COR-L47 (cell line): ENCODE results near the gene SMYD3.
"Not testable (repeated sequence)": the region's sequence is repeated elsewhere in the genome, so short reads cannot be mapped to it uniquely, and the experiment has no call there.

Source experiments
- DNase-seq: peaks from one replicate; lab custom pipeline; 2025; lab: John Stamatoyannopoulos, UW

Gene SMYD3

DNA sequence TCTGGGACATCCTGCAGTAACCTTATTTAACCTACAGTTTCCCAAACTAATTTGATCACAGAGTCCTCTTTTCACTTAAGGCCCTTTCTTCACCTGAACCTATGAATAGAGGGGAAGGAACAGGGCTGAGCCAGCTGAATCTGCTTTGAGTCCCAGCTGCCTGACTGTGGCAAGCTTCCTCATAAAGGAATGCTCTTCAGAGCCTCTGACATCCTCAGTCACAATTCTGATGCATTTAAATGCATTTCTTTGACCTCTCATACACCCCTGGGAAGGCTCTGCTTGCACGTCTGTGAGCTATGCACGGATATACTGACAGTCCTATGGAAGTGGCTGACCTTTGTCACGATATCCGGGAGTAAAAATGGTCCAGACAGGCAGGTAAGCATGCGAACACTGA is 673.1 kb downstream of the SMYD3 start:
- no peak for DNase-seq

DNA sequence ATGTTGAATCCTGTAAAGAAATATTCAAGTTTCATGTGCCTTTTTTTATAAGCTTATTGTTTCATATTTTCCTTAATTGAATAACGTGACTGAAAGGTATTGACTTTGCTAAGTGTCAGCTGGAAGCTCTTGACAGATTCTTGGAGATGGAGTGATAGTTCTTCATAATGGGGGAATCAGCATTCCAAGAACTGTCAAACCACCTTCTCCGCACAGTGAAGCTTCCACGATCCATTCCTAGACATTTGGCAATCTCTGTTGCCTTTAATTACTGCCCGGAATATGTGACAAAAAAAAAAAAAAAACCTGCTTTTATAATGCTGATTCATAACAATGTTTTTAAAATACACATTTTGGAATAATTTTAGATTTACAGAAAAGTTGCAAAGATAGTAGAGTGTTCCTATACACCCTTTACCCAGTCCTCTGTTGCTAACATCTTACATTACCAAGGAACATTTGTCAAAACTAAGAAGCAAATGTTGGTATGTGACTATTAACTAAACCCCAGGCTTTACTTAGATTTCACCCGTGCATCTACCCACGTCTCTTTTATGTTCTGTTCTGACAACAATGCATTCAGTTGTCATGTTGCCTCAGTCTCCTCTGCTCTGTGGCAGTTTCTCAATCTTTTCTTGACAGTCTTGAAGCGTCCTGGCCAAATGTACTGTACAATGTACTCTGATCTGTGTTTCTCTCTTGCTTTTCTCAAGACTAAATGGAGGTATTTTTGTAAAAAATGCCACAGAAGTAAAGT is 674.1 kb downstream of the SMYD3 start:
- DNase-seq: no peak

GRCh38 chr1:245831518-245831917 is 675.6 kb downstream of the SMYD3 start:
- DNase-seq: no peak

DNA sequence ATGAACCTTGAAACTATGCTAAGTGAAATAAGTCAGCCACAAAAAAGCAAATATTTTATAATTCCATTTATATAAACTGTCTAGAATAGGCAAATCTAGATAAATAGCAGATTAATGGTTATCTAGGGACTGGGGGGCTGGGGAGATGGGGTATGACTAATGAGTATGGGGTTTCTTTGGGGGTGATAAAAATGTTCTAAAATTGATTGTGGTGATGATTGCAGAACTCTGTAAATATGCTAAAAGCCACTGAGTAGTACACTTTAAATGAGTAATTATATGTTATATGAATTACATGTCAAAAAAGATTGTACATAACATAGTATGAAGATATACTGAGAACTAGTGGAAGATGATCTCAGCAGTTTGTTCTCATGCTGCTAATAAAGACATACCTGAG is 677.3 kb downstream of the SMYD3 start:
- DNase-seq: no peak

DNA sequence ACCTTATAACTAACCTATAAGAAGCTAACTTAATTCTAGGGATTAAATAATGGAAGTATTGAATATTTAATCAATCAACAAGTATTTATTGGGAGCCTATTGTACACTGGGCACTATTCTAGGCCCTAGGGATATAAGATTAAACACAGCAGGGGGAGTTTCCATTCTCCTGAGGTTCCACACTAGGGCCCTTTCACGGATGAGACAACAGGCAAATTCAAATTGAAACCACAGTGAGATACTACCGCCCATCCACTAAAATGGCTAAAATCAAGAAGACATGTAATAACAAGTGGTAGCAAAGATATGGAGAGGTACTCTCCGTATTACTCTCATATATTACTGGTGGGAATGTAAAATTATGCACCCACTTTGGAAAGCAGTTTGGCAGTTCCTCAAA is 677.9 kb downstream of the SMYD3 start:
- no peak for DNase-seq

GRCh38 chr1:245827301-245827700 is 679.8 kb downstream of the SMYD3 start:
- no peak for DNase-seq

DNA sequence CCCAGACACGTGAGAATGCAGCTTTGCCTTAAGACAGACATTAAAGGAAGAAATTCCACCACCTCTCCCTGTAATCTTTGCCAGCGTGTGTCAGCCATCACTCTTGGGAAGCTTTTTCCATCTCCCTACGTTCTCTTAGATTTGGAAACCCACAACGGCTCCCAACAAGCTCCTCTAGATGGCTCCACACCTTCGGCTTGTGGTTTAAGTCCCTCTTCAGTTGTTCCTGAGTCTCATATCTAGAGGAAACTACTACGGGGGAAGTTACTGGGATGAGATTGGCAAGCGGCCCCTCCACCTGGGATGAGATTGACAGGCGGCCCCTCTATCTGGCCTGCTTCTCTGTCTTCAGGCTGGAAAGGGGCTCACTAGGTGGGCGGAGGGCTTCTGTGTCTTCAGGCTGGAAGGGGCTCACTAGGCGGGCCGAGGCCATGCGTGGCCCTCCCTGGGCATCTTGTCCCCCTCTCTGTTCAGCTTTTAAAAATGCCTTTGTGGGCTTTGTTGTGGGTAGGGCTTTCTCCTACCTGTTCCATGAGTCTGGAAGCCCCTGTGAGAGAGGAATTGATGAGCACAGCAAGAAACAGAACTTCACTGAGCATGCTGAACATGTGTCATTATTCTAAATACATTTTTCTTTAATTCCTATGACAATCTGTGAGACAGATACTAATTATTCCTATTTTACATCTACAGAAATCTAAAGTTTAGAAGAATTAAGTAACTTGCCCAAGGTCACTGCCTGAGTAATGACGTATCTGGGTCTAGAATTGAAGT is 681.8 kb downstream of the SMYD3 start:
- DNase-seq: no peak

DNA sequence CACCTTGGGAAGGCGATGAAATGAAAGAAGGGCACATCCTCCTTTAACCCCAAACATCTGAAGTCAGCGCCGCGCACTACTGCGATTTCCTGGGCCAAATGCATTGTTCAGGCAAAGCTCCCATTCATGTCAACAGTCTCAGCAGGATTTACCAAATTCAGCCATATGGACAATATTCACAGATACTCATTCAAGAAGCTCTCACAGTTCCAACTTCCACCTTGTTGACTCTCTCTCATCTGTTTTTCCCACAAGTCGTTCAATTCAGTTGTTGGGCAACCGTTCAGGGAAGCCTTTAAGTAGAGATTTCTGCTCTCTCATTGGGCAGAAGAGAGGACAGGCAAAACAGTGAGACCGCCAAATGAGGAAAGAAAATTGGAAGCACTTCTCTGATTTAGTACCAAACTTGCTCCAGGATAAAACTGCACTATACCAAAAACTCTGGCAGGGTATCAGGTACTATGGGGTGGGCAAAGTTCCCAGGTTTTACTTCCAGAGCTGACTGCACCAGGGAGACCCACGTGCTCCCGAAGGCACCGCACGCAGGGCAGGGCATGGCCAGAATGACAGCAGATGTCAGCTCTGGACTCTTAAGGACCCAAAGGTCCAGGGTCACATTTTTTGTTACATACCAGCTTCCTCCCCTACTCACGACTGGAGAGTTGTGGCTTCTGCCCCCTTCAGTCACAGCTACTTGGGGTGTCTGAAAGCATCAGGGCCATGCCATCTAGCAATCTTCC is 683.5 kb downstream of the SMYD3 start:
- no peak for DNase-seq

DNA sequence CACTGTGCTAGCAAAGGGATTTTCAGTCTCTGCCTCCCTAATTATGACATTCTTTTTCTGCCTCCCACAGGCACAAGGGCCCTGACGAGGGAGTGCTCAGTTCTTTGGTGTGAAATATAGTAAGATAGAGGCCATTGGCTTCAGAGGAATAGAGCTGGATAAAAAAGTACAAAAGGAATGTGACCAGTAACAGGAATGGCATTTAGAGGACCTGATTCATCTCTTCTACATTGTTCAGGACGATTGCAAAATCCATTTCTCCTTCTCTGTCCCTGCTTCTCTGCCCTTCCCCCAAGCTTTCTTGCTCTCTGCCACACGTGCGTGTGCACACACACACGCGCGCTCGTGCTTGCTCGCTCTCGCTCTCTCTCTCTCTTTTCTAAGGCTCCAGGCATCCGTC is 684.1 kb downstream of the SMYD3 start:
- DNase-seq: no peak

DNA sequence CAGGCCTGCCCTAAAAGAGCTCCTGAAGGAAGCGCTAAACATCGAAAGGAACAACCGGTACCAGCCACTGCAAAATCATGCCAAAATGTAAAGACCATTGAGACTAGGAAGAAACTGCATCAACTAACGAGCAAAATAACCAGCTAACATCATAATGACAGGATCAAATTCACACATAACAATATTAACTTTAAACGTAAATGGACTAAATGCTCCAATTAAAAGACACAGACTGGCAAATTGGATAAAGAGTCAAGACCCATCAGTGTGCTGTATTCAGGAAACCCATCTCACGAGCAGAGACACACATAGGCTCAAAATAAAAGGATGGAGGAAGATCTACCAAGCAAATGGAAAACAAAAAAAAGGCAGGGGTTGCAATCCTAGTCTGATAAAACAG is 688.7 kb downstream of the SMYD3 start:
- DNase-seq: not testable (repeated sequence)

GRCh38 chr1:245816496-245816895 is 690.6 kb downstream of the SMYD3 start:
- not testable (repeated sequence) for DNase-seq

GRCh38 chr1:245814651-245815050 is 692.4 kb downstream of the SMYD3 start:
- no peak for DNase-seq

- no peak for DNase-seq
Observed at GRCh38 chr1:245812278-245812677, 694.8 kb downstream of the SMYD3 start.

GRCh38 chr1:245810789-245811337 is 696.2 kb downstream of the SMYD3 start:
- DNase-seq: peak; percentile 39

DNA sequence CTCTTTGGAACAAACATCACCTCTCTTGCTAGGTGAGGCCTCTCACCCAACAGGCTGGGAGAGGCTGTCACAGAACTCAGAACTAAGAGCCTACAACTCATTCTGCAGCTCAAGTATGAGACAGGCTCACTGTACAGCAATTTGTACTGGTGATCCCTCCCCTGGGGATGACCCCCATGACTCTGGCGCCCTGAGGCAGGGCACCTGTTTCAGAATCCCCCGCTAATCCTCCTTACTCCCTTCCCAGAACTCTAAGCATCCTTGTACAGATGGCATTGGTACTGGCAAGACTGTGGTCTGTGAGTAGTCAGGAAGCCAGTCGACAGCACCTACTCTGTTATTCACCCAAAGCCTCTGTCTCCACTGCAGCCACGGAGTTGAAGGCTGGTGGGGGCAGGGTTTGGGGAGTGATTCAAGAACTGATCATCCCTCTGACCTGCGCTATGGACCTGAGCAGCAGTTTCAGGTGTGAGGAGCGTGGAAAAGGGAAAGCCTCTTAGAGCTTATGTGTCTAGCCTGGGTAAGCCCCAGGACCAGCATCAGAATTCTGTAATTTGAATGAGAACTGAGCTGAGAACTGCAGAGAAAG is 696.8 kb downstream of the SMYD3 start:
- DNase-seq: no peak

DNA sequence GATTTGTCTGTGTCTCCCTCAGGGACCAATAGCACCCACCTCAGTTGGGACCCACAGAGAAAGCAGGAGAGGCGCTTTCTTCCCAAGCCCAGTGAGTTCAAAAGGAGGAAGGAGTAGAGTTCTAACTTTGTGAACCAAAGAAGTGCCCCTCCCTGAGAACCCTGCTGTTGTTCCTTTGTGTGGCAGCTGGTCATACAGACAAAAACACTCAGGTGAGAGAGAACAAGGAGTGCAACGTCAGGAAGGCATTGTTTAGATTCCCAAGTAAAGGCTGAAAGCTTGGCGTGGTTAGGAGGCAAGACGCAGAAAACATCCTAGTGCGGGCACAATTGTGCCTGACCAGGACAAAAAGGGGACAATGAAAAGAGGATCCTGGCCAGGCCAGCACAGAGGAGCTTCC is 697.7 kb downstream of the SMYD3 start:
- DNase-seq: peak; percentile 2

DNA sequence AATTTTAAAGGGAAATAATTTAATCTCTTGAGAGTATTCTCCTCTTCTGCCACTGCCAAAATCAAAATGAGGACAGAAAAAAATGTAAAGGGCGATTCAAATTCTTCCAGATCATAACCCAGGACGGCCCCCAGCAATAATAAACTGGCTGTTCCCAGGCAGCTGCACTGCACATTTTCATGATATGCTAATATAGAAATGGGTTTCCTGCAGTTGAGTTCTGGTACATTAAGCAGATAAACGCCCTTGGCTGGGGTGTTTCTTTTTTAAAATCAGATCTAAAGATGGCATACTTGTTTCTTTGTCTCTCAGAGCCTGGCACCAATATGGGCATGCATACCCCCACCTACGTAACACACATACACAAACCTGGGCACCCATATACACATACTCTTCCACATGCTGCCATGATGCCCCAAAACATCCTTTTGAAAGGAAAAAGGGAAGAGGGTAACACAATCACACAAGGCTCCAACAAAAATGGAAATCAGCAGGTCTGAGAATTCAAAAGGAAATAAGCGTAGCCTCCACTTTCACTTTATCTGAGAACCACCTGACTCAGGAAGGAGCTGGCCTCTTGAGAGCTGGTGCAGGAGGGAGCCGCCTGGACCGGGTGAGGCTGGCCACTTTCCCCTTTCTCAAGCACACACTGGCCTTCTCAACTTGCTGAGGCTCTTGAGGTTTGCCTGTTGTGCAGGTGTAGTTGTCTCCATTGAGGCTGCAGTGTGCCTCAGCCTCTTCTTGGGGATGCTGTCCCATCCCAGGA is 698.9 kb downstream of the SMYD3 start:
- DNase-seq: no peak

- no peak for DNase-seq
Observed at GRCh38 chr1:245807306-245807705, 699.8 kb downstream of the SMYD3 start.

DNA sequence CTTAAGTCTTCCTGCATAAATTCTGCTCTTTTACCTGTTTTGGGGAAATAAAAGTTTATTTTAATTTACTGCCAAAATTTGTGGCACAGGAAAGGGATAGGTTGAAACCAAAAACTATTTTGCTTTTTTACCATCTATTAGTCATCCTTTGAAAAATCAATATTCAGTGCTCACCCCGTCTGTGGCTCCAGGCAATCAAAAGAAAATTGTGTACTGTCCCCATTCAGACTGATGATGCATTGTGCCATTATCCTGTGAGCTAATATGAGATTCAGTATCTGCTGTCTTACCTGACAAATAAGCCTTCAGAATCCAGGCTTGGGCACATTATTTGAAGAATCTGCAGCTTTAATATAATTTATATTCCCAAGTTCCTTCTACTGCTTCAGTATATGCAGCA is 701.5 kb downstream of the SMYD3 start:
- no peak for DNase-seq

- no peak for DNase-seq
Observed at GRCh38 chr1:245804696-245805095, 702.4 kb downstream of the SMYD3 start.

DNA sequence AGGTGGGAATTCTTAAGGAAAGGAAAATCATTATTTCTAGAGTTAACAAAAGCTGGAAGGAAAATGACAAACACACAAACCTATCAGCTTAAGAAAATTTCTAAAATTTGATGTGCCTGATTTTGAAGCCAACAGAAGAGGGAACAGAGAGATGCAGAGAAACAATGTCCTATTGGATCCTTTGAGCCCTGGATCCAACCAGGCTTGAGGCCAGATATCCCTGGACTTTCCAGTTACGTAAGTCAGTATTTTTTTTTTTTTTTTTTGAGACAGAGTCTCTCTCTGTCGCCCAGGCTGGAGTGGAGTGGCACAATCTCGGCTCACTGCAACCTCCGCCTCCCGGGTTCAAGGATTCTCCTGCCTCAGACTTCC is 703.4 kb downstream of the SMYD3 start:
- DNase-seq: no peak
